Right lung (tissue), 5 donors: ENCODE measurements around the gene C16orf87. TPM values are rescaled to one million over a fixed set of nuclear protein-coding genes. Genes with fewer than 3 reads are reported as not detected.

Source experiments
- DNase-seq, 2 donors: peaks; one replicate each; pipeline ENCODE4 v3.0.0-alpha.2; 2013
- polyA plus RNA-seq, 5 donors: library from polyadenylated mRNA; unstranded; fragments of 120-200 nt; gene quantifications; one replicate each; pipeline versions ENCODE4 v1.2.1 to v1.2.3, GENCODE V29; 2013; ENCODE audit warnings: inconsistent platforms in 1 of 5, low replicate concordance in 1 of 5; ENCODE audit not compliant: insufficient read length in 5 of 5, insufficient read depth in 1 of 5

Gene C16orf87
- polyA plus RNA-seq, 5 donors, result 17.7 to 27.8 (median 23.3) TPM

GRCh38 chr16:46759309-46759708 lies 71.7 kb downstream of the C16orf87 start:
- DNase-seq, result no peak

DNA sequence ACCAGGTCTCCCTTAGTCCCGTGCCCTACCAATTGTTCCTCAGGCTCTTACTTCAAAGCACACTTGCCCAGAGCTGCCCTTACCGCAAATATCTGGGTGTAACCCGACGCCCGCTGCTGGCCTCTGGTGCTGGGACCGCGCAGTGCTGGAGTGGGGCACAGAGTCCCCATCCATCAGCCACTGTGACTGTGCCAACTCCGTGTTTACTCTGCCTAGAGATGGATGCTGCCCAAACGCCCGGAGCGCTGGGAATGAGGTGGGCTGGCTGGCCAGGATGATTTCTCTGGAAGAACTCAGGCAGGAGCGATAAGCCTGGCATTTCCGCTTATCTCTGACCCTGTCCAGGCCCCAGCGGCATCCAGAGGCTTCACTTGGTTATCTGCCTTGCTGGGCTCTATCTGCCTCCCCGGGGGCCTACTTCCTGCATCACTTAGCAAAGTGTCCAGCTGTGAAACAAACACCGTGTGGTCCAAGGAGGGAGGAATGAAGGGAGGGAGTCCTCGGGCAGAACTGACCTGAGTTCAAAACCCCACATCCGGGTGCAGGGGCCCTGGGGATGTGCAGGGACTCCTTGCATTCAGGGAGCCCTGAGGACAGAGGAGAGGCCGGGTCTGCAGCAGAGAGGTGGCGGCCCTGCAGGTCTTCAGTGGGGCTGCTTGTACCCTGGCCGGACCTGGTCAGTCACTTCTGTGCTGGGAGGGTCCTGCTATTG lies 73.5 kb downstream of the C16orf87 start:
- DNase-seq, result no peak

- no peak for DNase-seq
These were observed 74.2 kb downstream of the C16orf87 start for GRCh38 chr16:46756772-46757171.

DNA sequence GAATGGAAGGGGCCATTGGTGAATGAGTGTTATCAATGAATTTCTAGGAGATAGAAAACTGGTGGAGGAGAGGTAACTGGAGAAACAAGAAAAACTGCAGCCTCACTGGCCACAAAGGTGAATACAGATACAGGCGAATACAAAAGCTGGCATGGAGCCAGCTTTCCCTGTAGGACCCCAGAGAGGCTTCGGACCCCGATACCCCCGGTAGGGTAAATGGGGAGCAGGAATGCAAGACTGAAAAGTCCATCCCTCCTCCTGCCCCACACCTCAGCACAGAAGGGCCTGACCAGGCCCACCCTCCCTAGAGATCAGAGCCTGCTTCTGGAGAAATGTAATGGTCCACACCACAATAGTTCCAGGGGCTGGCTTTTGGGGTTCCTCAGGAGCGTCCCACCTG lies 78.0 kb downstream of the C16orf87 start:
- no peak for DNase-seq

- no peak for DNase-seq
These were observed 79.6 kb downstream of the C16orf87 start for GRCh38 chr16:46751381-46751780.

DNA sequence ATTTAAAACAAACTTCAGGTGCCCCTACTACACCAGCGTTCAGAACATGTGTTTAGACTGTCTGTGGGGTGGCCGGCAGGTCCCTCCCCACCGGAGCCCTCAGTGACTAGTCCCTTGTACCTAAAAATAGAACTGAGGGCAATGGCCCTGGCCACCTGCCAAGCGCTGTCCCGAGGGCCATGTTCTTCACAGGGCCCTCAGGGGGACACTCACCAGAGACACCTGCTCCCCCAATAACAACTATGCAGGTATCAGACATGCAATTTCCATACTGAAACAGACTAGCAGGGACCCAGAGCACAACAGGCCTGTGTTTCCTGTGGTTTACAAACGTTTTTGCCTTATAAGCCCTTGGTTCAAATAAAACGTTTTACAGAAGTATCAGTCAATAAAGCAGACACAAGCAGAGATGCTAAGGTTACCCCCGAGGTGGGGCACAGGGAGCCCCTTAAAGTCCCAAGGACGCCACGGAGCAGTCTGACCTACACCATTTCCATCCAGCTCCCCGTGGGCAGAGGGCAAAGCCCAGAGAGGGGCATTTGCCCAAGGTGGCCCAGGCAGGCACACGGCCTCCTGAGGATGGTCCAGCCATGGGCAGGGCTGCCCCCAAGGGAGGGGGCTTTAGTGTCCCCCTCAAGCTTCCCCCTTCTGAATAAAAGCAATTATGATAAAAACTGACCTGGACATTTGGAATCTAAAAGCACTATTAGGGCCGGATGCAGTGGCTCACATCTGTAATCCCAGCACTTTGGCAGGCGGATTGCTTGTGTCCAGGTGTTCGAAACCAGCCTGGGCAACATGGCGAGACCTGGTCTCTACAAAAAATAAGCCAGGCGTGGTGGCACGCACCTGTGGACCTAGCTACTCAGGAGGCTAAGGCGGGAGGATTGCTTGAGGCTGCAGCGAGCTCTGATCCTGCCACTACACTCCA lies 81.9 kb downstream of the C16orf87 start:
- DNase-seq, result no peak

- DNase-seq, result no peak
These were observed 83.0 kb downstream of the C16orf87 start, which contains the start of gene MYLK3 for GRCh38 chr16:46747777-46748651. Gene MYLK3, minus strand, starts transcription at chr16:46748344. Its CDS starts 151 bp downstream, at chr16:46748193.

DNA sequence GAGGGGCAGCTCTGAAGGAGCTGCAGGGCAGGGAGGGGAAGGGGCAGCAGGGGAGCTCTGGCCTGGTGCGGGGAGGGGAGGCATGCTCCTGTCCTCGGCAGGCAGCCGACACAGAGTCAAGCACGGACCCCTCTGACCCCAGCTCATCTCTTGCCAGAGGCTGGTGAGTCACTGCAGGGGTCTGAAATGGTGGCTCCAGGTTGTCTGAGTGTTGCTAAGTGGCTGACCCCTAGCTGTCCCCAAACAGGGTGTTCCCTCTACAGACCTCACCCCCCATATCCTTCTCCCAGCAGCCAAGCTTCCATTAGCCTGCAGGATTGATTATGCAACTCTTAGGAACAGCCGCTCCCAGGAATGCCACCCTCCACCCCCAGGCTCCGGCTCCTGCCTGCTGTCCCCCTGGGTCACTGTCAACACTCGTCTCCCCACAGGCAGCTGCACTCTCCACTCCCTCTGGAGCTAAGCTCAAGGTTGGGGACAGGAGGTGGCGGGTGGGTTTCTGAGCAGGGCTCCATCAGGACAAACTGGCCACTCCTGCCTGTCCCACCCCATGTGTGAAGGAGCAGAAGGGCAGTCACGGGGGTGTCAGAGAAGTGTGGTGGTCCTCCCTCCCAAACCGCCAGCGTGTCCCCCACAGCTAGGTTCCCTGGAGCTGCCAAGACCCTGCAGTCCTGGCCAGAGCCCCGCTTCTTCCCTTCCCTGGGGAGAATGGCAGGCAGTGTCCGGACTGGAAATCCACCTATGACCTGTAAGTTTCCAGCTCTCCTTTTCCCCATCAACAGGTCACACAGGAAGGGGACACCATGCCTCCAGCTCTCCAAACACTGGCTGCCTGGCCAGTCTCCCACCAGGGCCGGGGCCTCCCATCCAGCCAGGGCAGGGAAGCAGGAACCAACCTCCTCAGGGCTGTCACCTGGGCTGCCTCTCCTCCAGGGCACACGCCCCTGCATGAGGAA lies 83.9 kb downstream of the C16orf87 start:
- DNase-seq, result no peak

Other genes with a start within 250 kb of the C16orf87 start
- gene SHCBP1, start 209.8 kb downstream of the C16orf87 start, polyA plus RNA-seq, result 10 to 100 TPM in 3 of 5 donors, 1 to 10 TPM in 2; 7.8 to 22.9 (median 11.4) TPM
- 100 to 1,000 TPM in 4 of 5 donors, 10 to 100 TPM in 1; 92.3 to 167 (median 140) TPM for gene VPS35, start 142.0 kb downstream of the C16orf87 start, polyA plus RNA-seq
- 10 to 100 TPM; 18.8 to 36.8 (median 28.2) TPM for gene ORC6, start 141.5 kb downstream of the C16orf87 start, polyA plus RNA-seq
- gene MYLK3, start 82.8 kb downstream of the C16orf87 start, polyA plus RNA-seq, result under 1 TPM; 0.40 to 0.99 (median 0.46) TPM
- gene GPT2, start 53.2 kb upstream of the C16orf87 start, polyA plus RNA-seq, result 10 to 100 TPM; 32.1 to 48.6 (median 35.7) TPM
- 10 to 100 TPM; 62.1 to 72.0 (median 65.1) TPM for gene DNAJA2, start 142.5 kb upstream of the C16orf87 start, polyA plus RNA-seq